MM.1S (cell line): Measurements from ENCODE around the gene CWF19L2.

ENCODE experiments used
- EZH2 ChIP-seq: fragments of 300-600 bp; sonication (generic); optimal IDR thresholded peaks from 2 replicates; pipeline ENCODE3; 2017; ENCODE audit warnings: low read depth, mild to moderate bottlenecking, antibody characterized with exemption, low read length, mixed read lengths
- EZH2phosphoT487 ChIP-seq: fragments of 300-600 bp; sonication (generic); IDR thresholded peaks from 2 replicates; pipeline ENCODE4 v1.6.1; 2018; ENCODE audit warnings: antibody characterized with exemption, low read length
- TF ChIP-seq, protein P1 (sequence below): fragments of 300-600 bp; sonication (generic); IDR thresholded peaks from 2 replicates; pipeline ENCODE4 v1.5.1; 2016; ENCODE audit warnings: antibody characterized with exemption, low read length, mixed read lengths

- TF ChIP-seq, protein P1, sequence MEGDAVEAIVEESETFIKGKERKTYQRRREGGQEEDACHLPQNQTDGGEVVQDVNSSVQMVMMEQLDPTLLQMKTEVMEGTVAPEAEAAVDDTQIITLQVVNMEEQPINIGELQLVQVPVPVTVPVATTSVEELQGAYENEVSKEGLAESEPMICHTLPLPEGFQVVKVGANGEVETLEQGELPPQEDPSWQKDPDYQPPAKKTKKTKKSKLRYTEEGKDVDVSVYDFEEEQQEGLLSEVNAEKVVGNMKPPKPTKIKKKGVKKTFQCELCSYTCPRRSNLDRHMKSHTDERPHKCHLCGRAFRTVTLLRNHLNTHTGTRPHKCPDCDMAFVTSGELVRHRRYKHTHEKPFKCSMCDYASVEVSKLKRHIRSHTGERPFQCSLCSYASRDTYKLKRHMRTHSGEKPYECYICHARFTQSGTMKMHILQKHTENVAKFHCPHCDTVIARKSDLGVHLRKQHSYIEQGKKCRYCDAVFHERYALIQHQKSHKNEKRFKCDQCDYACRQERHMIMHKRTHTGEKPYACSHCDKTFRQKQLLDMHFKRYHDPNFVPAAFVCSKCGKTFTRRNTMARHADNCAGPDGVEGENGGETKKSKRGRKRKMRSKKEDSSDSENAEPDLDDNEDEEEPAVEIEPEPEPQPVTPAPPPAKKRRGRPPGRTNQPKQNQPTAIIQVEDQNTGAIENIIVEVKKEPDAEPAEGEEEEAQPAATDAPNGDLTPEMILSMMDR: no peak
- no peak for TF ChIP-seq EZH2
- no peak for TF ChIP-seq EZH2phosphoT487
Observed at GRCh38 chr11:107329164-107329563, 128.5 kb downstream of the CWF19L2 start.
